HepG2 (cell line): Measurements from ENCODE around the gene COG5. TPM values are rescaled to one million over a fixed set of nuclear protein-coding genes. Genes with fewer than 3 reads are reported as not detected.

ENCODE experiments used
- ATAC-seq: fragments of 200-7000 bp; cut with Tn5 transposase; 3 replicates; pipeline ENCODE4 v1.9.1; 2020; ENCODE audit warnings: mild to moderate bottlenecking, moderate library complexity
- BruUV-seq: library from RNA; stranded (reverse); fragments of 400-500 nt; replicated peaks from 2 replicates; lab custom pipeline; 2021; lab: Mats Ljungman, UMichigan
- CTCF ChIA-PET: fragments of 300-600 bp; formaldehyde crosslinking; extraction: SDS; loops from one replicate; lab custom pipeline; 2021; ENCODE audit warnings: low total read pairs, inconsistent platforms, low intra/inter-chr PET ratio; lab: Yijun Ruan, JAX
- POLR2A ChIA-PET: fragments of 350-600 bp; sonication (Branson Sonifier 250); formaldehyde crosslinking; loops from one replicate; lab custom pipeline; 2020; ENCODE audit warnings: antibody characterized with exemption, inconsistent platforms; lab: Yijun Ruan, JAX
- DNase-seq: peaks from one replicate; pipeline ENCODE4 v3.0.0-alpha.2; 2015; ENCODE audit warnings: low spot score
- FAIRE-seq: peaks from 3 replicates; lab custom pipeline; 2011; peaks lifted over from hg19 to GRCh38; lab: Jason Lieb, UNC
- H2AFZ ChIP-seq: one replicate; pipeline ENCODE4 v1.6.1; 2011; ENCODE audit warnings: low read length, inconsistent platforms
- H3K27ac ChIP-seq: fragments of 300-600 bp; 3 replicates; pipeline ENCODE4 v1.8.0; 2011; ENCODE audit warnings: mixed run types, mild to moderate bottlenecking, mixed read lengths, low read length, inconsistent platforms; ENCODE audit not compliant: insufficient read depth; ENCODE audit errors: extremely low read length
- H3K27me3 ChIP-seq, 2 experiments: fragments of 200-600 bp in 1 of 2; 2 replicates in 1 of 2; 3 replicates in 1 of 2; pipeline versions ENCODE4 v1.6.0 to v1.8.0; 2011; ENCODE audit warnings: low read length in 2 of 2, mild to moderate bottlenecking in 2 of 2, moderate library complexity in 2 of 2, inconsistent platforms in 1 of 2; ENCODE audit not compliant: insufficient read depth in 2 of 2, control insufficient read depth in 1 of 2
- H3K36me3 ChIP-seq, 2 experiments: fragments of 200-600 bp in 1 of 2; replicated peaks in 1 of 2; 2 replicates in 1 of 2; 3 replicates in 1 of 2; pipeline versions ENCODE4 v1.5.1 to v1.8.0; 2011; ENCODE audit warnings: low read length in 2 of 2, inconsistent platforms in 1 of 2; ENCODE audit not compliant: insufficient read depth in 2 of 2, control insufficient read depth in 1 of 2
- H3K4me1 ChIP-seq: 2 replicates; pipeline ENCODE4 v1.5.1; 2012; ENCODE audit warnings: low read length, inconsistent platforms; ENCODE audit not compliant: insufficient read depth
- H3K4me2 ChIP-seq: 2 replicates; pipeline ENCODE4 v1.6.0; 2011; ENCODE audit warnings: low read depth, low read length, inconsistent platforms
- H3K4me3 ChIP-seq, 3 experiments: fragments of 200-600 bp in 1 of 3; sonication (generic), shearing (Covaris generic) in 1 of 3; replicated peaks in 1 of 3; 2 replicates each; pipeline ENCODE4 v1.5.1; 2011 to 2016; ENCODE audit warnings: low read length in 3 of 3, inconsistent platforms in 2 of 3, low read depth in 2 of 3, mild to moderate bottlenecking in 2 of 3, control low read depth in 1 of 3, mixed read lengths in 1 of 3; ENCODE audit not compliant: insufficient read depth in 1 of 3
- H3K79me2 ChIP-seq: one replicate; pipeline ENCODE4 v1.6.1; 2011; ENCODE audit warnings: low read length, inconsistent platforms; ENCODE audit not compliant: insufficient read depth
- H3K9ac ChIP-seq: 2 replicates; pipeline ENCODE4 v1.6.0; 2011; ENCODE audit warnings: mild to moderate bottlenecking, low read depth, low read length, inconsistent platforms; ENCODE audit not compliant: insufficient read depth
- H3K9me3 ChIP-seq: 2 replicates; pipeline ENCODE4 v1.5.1; 2012; ENCODE audit warnings: mild to moderate bottlenecking, low read length
- H4K20me1 ChIP-seq: 2 replicates; pipeline ENCODE4 v1.6.0; 2011; ENCODE audit warnings: inconsistent platforms, mild to moderate bottlenecking, low read length, moderate library complexity; ENCODE audit not compliant: insufficient read depth
- GTF3A ChIP-seq: sonication (generic); formaldehyde crosslinking; conservative IDR thresholded peaks from 2 replicates; pipeline ENCODE4 v1.4.0; 2020; ENCODE audit warnings: mild to moderate bottlenecking, missing genetic modification reagents
- JUN ChIP-seq: sonication (generic); formaldehyde crosslinking; IDR thresholded peaks from 2 replicates; pipeline ENCODE4 v1.4.0; 2020; ENCODE audit warnings: mild to moderate bottlenecking, missing genetic modification reagents
- KAT2B ChIP-seq: fragments of 150-350 bp; IDR thresholded peaks from 2 replicates; pipeline ENCODE4 v1.6.1; 2014; ENCODE audit warnings: low read depth, low read length, borderline replicate concordance
- MAFF ChIP-seq: IDR thresholded peaks from 2 replicates; pipeline ENCODE4 v1.6.1; 2011; ENCODE audit warnings: low read depth, low read length, improper control_type of control experiment
- MAFK ChIP-seq, 2 experiments: IDR thresholded peaks in 1 of 2; conservative IDR thresholded peaks in 1 of 2; 2 replicates each; pipeline ENCODE4 v1.6.1; 2011; ENCODE audit warnings: improper control_type of control experiment in 2 of 2, low read length in 2 of 2
- NFE2L2 ChIP-seq: fragments of 150-350 bp; IDR thresholded peaks from 2 replicates; pipeline ENCODE4 v1.6.1; 2014; ENCODE audit warnings: low read length
- TRIM24 ChIP-seq: sonication (generic); formaldehyde crosslinking; IDR thresholded peaks from 2 replicates; pipeline ENCODE4 v1.8.0; 2022; ENCODE audit warnings: mild to moderate bottlenecking, missing genetic modification reagents
- ZNF558 ChIP-seq: sonication (generic); formaldehyde crosslinking; IDR thresholded peaks from 2 replicates; pipeline ENCODE4 v1.9.0; 2022; ENCODE audit warnings: mild to moderate bottlenecking, missing genetic modification reagents, borderline replicate concordance
- WGBS: methylation state at CpG from one replicate; pipeline ENCODE4 v1.1.6; 2017; ENCODE audit warnings: low lambda C conversion rate; 5-methylcytosine and 5-hydroxymethylcytosine counted together
- in situ Hi-C: cut with HindIII; loops from 2 replicates; pipeline ENCODE4 v1.10.0; 2017; ENCODE audit warnings: low pct_unique_long_range_greater_than_20kb; ENCODE audit not compliant: extremely low pct_ligation_motif_present
- intact Hi-C: fragments of 100-400 bp; cut with micrococcal nuclease; formaldehyde crosslinking; loops from one replicate; pipeline ENCODE4 v1.10.0; 2022; ENCODE audit not compliant: unreplicated experiment
- polyA plus RNA-seq, 8 experiments: library from polyadenylated mRNA; depleted of rRNA in 3 of 8; stranded (reverse) in 7 of 8; unstranded in 1 of 8; fragments of >200 nt; fragmentation: Illumina TruSeq in 4 of 8; extraction: Trizol in 4 of 8; gene quantifications; 2 replicates each; pipeline versions ENCODE4 v1.2.1 to v1.2.3, GENCODE V29; 2011 to 2016; ENCODE audit warnings: low read depth in 4 of 8, missing spikeins in 1 of 8, mixed read lengths in 1 of 8; ENCODE audit not compliant: insufficient read depth in 1 of 8
- total RNA-seq, 5 experiments: library from RNA; depleted of rRNA; stranded (reverse); fragments of >200 nt; fragmentation: Illumina TruSeq; extraction: Trizol; gene quantifications; 2 replicates each; pipeline ENCODE4 v1.2.3, GENCODE V29; 2016; ENCODE audit warnings: low read depth in 1 of 5
- TF ChIP-seq, protein P1 (sequence below): sonication (generic); formaldehyde crosslinking; IDR thresholded peaks from 2 replicates; pipeline ENCODE4 v1.4.0; 2020; ENCODE audit warnings: missing genetic modification reagents
- TF ChIP-seq, protein P2 (sequence below): sonication (generic); formaldehyde crosslinking; IDR thresholded peaks from 2 replicates; pipeline ENCODE4 v1.5.0; 2020; ENCODE audit warnings: mild to moderate bottlenecking, missing genetic modification reagents, borderline replicate concordance

COG5 gene
- total and polyA plus RNA-seq, 2 of the 13 experiments (the other 11 are each of a cell fraction or from before 2014, with no cell fraction given): 20.4 to 31.3 TPM

DNA sequence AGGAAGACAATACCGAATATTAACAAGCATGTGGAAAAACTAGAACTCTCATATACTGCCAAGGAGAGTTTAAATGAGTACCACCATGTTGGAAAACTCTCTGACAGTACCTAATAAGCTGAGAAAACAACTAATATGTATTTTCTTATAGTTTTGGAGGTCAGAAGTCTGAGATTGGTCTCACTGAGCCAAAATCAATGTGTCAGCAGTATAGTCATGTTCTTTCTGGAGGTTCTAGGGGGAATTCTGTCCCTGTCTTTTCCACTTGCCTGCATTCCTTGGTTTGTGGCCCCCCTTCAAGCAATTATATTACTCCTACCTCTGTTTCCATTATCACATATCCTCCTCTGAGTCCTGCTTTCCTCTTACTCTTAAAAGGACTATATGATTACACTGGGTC is 250.4 kb downstream of the COG5 start:
- no peaks in the 10 kb centered on the region for H3K36me3 ChIP-seq
- no peaks in the 10 kb centered on the region for H3K4me1 ChIP-seq
- in situ Hi-C loops (no loop called here), intact Hi-C loops (no loop called here)
- CTCF ChIA-PET: no interaction called here
- ATAC-seq (no peak), FAIRE-seq (no peak), DNase-seq (no peak)
- no peak for TF ChIP-seq TRIM24 (CRISPR knock-in tag)
- peak; percentile 59 for TF ChIP-seq MAFF
- TF ChIP-seq JUN: no peak
- no peak for TF ChIP-seq GTF3A (CRISPR knock-in tag)
- TF ChIP-seq ZNF558: no peak
- TF ChIP-seq KAT2B: no peak
- TF ChIP-seq NFE2L2: no peak
- TF ChIP-seq, protein P1, sequence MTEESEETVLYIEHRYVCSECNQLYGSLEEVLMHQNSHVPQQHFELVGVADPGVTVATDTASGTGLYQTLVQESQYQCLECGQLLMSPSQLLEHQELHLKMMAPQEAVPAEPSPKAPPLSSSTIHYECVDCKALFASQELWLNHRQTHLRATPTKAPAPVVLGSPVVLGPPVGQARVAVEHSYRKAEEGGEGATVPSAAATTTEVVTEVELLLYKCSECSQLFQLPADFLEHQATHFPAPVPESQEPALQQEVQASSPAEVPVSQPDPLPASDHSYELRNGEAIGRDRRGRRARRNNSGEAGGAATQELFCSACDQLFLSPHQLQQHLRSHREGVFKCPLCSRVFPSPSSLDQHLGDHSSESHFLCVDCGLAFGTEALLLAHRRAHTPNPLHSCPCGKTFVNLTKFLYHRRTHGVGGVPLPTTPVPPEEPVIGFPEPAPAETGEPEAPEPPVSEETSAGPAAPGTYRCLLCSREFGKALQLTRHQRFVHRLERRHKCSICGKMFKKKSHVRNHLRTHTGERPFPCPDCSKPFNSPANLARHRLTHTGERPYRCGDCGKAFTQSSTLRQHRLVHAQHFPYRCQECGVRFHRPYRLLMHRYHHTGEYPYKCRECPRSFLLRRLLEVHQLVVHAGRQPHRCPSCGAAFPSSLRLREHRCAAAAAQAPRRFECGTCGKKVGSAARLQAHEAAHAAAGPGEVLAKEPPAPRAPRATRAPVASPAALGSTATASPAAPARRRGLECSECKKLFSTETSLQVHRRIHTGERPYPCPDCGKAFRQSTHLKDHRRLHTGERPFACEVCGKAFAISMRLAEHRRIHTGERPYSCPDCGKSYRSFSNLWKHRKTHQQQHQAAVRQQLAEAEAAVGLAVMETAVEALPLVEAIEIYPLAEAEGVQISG (CRISPR knock-in tag): no peak
- TF ChIP-seq, protein P2, sequence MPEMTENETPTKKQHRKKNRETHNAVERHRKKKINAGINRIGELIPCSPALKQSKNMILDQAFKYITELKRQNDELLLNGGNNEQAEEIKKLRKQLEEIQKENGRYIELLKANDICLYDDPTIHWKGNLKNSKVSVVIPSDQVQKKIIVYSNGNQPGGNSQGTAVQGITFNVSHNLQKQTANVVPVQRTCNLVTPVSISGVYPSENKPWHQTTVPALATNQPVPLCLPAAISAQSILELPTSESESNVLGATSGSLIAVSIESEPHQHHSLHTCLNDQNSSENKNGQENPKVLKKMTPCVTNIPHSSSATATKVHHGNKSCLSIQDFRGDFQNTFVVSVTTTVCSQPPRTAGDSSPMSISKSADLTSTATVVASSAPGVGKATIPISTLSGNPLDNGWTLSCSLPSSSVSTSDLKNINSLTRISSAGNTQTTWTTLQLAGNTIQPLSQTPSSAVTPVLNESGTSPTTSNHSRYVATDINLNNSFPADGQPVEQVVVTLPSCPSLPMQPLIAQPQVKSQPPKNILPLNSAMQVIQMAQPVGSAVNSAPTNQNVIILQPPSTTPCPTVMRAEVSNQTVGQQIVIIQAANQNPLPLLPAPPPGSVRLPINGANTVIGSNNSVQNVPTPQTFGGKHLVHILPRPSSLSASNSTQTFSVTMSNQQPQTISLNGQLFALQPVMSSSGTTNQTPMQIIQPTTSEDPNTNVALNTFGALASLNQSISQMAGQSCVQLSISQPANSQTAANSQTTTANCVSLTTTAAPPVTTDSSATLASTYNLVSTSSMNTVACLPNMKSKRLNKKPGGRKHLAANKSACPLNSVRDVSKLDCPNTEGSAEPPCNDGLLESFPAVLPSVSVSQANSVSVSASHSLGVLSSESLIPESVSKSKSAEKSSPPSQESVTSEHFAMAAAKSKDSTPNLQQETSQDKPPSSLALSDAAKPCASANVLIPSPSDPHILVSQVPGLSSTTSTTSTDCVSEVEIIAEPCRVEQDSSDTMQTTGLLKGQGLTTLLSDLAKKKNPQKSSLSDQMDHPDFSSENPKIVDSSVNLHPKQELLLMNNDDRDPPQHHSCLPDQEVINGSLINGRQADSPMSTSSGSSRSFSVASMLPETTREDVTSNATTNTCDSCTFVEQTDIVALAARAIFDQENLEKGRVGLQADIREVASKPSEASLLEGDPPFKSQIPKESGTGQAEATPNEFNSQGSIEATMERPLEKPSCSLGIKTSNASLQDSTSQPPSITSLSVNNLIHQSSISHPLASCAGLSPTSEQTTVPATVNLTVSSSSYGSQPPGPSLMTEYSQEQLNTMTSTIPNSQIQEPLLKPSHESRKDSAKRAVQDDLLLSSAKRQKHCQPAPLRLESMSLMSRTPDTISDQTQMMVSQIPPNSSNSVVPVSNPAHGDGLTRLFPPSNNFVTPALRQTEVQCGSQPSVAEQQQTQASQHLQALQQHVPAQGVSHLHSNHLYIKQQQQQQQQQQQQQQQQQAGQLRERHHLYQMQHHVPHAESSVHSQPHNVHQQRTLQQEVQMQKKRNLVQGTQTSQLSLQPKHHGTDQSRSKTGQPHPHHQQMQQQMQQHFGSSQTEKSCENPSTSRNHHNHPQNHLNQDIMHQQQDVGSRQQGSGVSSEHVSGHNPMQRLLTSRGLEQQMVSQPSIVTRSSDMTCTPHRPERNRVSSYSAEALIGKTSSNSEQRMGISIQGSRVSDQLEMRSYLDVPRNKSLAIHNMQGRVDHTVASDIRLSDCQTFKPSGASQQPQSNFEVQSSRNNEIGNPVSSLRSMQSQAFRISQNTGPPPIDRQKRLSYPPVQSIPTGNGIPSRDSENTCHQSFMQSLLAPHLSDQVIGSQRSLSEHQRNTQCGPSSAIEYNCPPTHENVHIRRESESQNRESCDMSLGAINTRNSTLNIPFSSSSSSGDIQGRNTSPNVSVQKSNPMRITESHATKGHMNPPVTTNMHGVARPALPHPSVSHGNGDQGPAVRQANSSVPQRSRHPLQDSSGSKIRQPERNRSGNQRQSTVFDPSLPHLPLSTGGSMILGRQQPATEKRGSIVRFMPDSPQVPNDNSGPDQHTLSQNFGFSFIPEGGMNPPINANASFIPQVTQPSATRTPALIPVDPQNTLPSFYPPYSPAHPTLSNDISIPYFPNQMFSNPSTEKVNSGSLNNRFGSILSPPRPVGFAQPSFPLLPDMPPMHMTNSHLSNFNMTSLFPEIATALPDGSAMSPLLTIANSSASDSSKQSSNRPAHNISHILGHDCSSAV: no peak
- TF ChIP-seq MAFK (conservative IDR thresholded peaks at IDR 0.05 in 1 of 2, IDR thresholded peaks at IDR 0.05 in 1 of 2; ENCODE audit: low read length in 2 of 2): peak; percentile 47 to 79; a peak in 3 of 4 replicates
- H2AFZ ChIP-seq: no peak overlapping the region
- no peaks in the 10 kb centered on the region; a peak in 1 of 5 replicates for H3K27me3 ChIP-seq
- no peak overlapping the region for H3K4me3 ChIP-seq
- H3K4me2 ChIP-seq: no peak overlapping the region
- H3K9ac ChIP-seq: no peak overlapping the region
- H3K79me2 ChIP-seq: no peaks in the 10 kb centered on the region
- 86% methylated on average over 1 of the region's 1 CpG for WGBS
- POLR2A ChIA-PET: no interaction called here
- no peaks in the 10 kb centered on the region for H3K9me3 ChIP-seq
- no peak overlapping the region for H3K27ac ChIP-seq
- BruUV-seq: no TSS peak
- no peaks in the 10 kb centered on the region for H4K20me1 ChIP-seq
